Transverse colon (tissue), 4 donors: ENCODE measurements around the gene POLR2I.

Source experiments
- EP300 ChIP-seq: sonication (generic); formaldehyde crosslinking; IDR thresholded peaks from one replicate; pipeline ENCODE4 v1.6.1; 2017; ENCODE audit warnings: antibody characterized with exemption, low read depth
- POLR2A ChIP-seq: fragments of 450-650 bp; IDR thresholded peaks from one replicate; pipeline ENCODE4 v1.6.1; 2016; ENCODE audit warnings: antibody characterized with exemption, mild to moderate bottlenecking, moderate library complexity
- POLR2AphosphoS5 ChIP-seq, 3 donors: sonication (generic); formaldehyde crosslinking; IDR thresholded peaks; one replicate each; pipeline ENCODE4 v1.6.1; 2016; ENCODE audit warnings: antibody characterized with exemption in 3 of 3
- TF ChIP-seq, protein P1 (sequence below), 5 experiments: fragments of 200-600 bp in 3 of 5; fragments of 450-650 bp in 2 of 5; sonication (generic) in 3 of 5; IDR thresholded peaks; 1 replicate in 2 of 5; 2 replicates in 3 of 5; pipeline ENCODE4 v1.5.1; 2016 to 2017; ENCODE audit warnings: antibody characterized with exemption in 5 of 5, inconsistent platforms in 3 of 5, mild to moderate bottlenecking in 2 of 5, moderate library complexity in 1 of 5

DNA sequence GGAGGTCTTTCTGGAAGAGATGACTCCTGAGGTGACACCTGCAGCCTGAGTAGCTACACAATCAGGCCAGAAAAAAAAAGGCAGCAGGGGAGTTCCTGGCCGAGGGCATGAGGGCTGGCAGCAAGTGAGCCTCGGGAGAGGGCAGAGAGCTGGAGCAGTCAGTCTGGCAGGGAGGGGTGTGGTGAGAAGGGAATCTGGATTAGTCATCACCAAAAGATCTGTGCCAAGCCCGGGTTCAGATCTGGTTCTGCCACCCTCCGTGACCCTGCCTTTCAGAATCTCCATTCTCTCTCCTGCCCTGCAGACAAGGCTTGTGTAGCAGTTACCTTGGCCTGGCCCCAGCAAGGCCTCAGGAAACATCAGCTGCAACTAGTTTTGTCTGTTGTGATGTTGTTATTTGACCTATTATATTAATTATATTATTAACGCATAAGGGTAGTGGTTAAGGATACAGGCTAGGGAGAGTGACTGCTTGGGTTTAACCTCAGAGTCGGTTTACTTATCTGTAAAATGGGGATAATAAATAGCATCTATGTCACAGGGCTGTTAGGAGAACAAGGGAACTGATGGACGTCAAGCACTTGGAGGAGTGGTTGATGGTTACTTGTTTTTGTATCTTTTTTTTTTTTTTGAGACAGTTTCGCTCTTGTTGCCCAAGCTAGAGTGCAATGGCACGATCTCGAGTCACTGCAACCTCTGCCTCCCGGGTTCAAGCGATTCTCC, 22.4 kb upstream of the POLR2I start:
- TF ChIP-seq, protein P1, sequence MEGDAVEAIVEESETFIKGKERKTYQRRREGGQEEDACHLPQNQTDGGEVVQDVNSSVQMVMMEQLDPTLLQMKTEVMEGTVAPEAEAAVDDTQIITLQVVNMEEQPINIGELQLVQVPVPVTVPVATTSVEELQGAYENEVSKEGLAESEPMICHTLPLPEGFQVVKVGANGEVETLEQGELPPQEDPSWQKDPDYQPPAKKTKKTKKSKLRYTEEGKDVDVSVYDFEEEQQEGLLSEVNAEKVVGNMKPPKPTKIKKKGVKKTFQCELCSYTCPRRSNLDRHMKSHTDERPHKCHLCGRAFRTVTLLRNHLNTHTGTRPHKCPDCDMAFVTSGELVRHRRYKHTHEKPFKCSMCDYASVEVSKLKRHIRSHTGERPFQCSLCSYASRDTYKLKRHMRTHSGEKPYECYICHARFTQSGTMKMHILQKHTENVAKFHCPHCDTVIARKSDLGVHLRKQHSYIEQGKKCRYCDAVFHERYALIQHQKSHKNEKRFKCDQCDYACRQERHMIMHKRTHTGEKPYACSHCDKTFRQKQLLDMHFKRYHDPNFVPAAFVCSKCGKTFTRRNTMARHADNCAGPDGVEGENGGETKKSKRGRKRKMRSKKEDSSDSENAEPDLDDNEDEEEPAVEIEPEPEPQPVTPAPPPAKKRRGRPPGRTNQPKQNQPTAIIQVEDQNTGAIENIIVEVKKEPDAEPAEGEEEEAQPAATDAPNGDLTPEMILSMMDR (IDR thresholded peaks at IDR 0.05), result no peak
- peak in 2 of 3 donors; percentile 72 to 76 for TF ChIP-seq POLR2AphosphoS5 (IDR thresholded peaks at IDR 0.05)
- TF ChIP-seq POLR2A, result peak; percentile 50
- TF ChIP-seq EP300, result no peak
